ENCODE measurements around the gene KRT82.

The KRT82 gene

GRCh38 chr12:52441320-52441911 lies 35.3 kb upstream of the KRT82 start:
- in situ Hi-C loops (cut with HindIII; ENCODE audit: low pct_ligation_motif_present, low sequenced_read_pairs), result no loop called here

GRCh38 chr12:52440821-52441319 lies 34.7 kb upstream of the KRT82 start:
- Histone ChIP-seq H3K27me3 (replicated peaks) (no peaks in the 10 kb centered on the region), H3K27ac (no peak overlapping the region), H3K36me3 (replicated peaks) (no peaks in the 10 kb centered on the region), H3K4me3 (ENCODE audit: low read depth, low read length) (no peak overlapping the region)
- TF ChIP-seq CTCF (IDR thresholded peaks at IDR 0.05; ENCODE audit: low read depth, low read length, missing control alignments), result no peak
- DNase-seq, result peak; percentile 41
- in situ Hi-C loops (cut with HindIII; ENCODE audit: low pct_ligation_motif_present, low sequenced_read_pairs), result no loop called here

More at GRCh38 chr12:52441320-52441911, 35.3 kb upstream of the KRT82 start:
- H3K36me3 ChIP-seq (replicated peaks), result no peaks in the 10 kb centered on the region
- H3K4me3 ChIP-seq (ENCODE audit: low read depth, low read length), result no peak overlapping the region
- DNase-seq, result no peak
- no peak for TF ChIP-seq CTCF (IDR thresholded peaks at IDR 0.05; ENCODE audit: low read depth, low read length, missing control alignments)
- no peaks in the 10 kb centered on the region for H3K27me3 ChIP-seq (replicated peaks)
- no peak overlapping the region for H3K27ac ChIP-seq

DNA sequence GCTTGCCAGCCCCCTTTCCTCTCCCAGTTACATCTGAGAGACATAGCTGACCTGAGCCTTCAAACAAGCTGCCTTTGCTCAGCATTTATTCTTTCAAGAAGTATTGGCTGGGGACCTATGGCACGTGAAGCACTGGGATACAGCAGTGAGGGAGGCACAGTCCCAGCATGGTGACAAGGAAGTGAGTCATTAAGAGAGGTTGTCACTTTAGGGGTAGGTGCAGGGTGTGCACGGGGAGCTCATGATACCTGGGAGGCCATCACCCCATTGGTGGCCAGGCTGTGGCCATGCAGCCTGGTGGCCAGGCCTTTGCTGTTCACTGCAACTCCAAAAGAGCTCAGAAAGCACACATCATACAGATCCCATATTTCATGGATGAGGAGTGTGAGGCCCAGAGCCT lies 33.7 kb upstream of the KRT82 start:
- no peak for DNase-seq
- no peak overlapping the region for H3K27ac ChIP-seq
- no peak for TF ChIP-seq CTCF (IDR thresholded peaks at IDR 0.05; ENCODE audit: low read depth, low read length, missing control alignments)
- in situ Hi-C loops (cut with HindIII; ENCODE audit: low pct_ligation_motif_present, low sequenced_read_pairs), result no loop called here
- no peaks in the 10 kb centered on the region for H3K36me3 ChIP-seq (replicated peaks)
- no peak overlapping the region for H3K4me3 ChIP-seq (ENCODE audit: low read depth, low read length)
- no peaks in the 10 kb centered on the region for H3K27me3 ChIP-seq (replicated peaks)

GRCh38 chr12:52439420-52439819 lies 33.3 kb upstream of the KRT82 start:
- in situ Hi-C loops (cut with HindIII; ENCODE audit: low pct_ligation_motif_present, low sequenced_read_pairs), result no loop called here
- no peak overlapping the region for H3K4me3 ChIP-seq (ENCODE audit: low read depth, low read length)
- no peak overlapping the region for H3K27ac ChIP-seq
- no peaks in the 10 kb centered on the region for H3K27me3 ChIP-seq (replicated peaks)
- no peaks in the 10 kb centered on the region for H3K36me3 ChIP-seq (replicated peaks)
- DNase-seq, result no peak
- no peak for TF ChIP-seq CTCF (IDR thresholded peaks at IDR 0.05; ENCODE audit: low read depth, low read length, missing control alignments)

- Histone ChIP-seq H3K27ac (no peak overlapping the region), H3K4me3 (ENCODE audit: low read depth, low read length) (no peak overlapping the region), H3K36me3 (replicated peaks) (no peaks in the 10 kb centered on the region), H3K27me3 (replicated peaks) (no peaks in the 10 kb centered on the region)
- in situ Hi-C loops (cut with HindIII; ENCODE audit: low pct_ligation_motif_present, low sequenced_read_pairs), result no loop called here
- no peak for DNase-seq
- no peak for TF ChIP-seq CTCF (IDR thresholded peaks at IDR 0.05; ENCODE audit: low read depth, low read length, missing control alignments)
Measured at GRCh38 chr12:52438305-52439301, 32.5 kb upstream of the KRT82 start.

Data from brain microvascular endothelial cell (primary cell).